ENCODE measurements around the gene WDR82.

Gene WDR82

DNA sequence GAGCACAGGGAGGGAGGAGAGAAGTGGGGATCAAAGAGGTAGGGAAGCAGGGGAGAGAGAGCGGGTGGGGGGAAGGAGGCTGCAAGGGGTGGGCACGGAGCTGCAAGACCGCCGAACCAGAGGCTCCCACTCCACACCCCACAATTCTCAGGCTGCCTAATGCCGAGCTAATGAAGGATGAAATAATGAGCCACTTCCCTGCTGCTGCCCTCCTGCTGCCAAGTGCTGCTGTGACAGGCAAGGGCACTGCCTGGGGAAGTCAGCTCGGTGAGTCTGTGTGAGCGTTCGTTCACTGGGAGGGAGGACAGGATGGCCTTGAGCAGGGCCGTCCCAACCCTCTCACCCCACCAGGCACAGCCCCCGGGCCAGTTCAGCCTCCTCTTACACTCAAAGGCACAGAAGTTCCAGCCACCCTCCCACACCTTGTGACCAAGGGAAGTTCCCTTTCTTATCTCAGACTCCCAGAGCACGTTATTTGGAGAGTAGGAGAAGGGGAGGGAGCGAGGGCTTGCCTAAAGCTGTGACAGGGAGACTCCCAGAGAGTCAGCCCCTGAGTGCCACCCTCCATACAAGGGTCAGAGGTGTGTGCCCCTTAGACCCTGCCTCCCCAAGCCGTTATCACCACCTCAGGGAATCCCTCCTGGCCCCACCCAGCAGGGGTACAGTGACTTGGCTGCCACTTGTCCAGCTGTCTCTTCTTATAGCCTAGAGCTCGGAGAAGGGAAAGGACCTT, 21.6 kb upstream of the WDR82 start:
- no peak overlapping the region for H2AFZ ChIP-seq (ENCODE audit: low read depth, low read length)
- H3K27me3 ChIP-seq (ENCODE audit: insufficient read depth, low read length): no peaks in the 10 kb centered on the region
- no peaks in the 10 kb centered on the region for H3K36me3 ChIP-seq (ENCODE audit: insufficient read depth, low read length)
- peak overlapping the region; percentile 66 for H3K4me3 ChIP-seq (ENCODE audit: low read length)
- no peaks in the 10 kb centered on the region for H3K9me3 ChIP-seq (ENCODE audit: low read length)
- H3K4me1 ChIP-seq (ENCODE audit: insufficient read depth, low read length): peaks cover 52% of the 10 kb centered on the region

DNA sequence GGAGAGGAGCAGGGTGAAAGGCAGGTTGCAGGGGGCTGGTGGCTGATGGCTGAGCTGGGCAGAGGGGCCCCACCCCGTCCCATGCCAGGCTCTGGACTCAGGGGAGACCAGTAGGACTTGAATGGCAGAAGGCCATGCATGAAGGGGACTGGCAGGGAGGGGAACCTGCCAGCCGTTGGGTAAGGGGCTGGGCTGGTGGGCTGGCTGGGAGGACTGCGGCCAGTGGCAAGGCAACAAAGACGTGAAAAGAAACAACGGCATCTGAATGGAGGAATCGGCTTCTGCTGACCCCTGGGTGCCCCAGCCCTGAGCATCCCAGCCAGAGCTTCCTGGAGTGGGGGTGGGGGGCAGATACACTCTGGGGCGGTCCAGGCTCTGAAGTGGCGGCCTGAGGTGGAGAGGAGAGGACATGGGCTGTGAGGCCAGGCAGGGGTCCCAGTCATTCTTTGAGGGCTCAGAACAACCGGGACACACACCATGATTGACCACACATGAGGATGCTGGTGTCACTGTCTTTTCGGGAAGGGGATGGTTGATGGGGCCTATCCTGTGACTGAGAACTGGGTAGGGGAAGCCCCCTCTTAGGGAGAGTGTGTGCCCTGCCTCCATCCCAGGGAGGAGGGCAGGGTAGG, 20.9 kb upstream of the WDR82 start:
- no peak overlapping the region for H2AFZ ChIP-seq (ENCODE audit: low read depth, low read length)
- peaks cover 52% of the 10 kb centered on the region for H3K4me1 ChIP-seq (ENCODE audit: insufficient read depth, low read length)
- H3K36me3 ChIP-seq (ENCODE audit: insufficient read depth, low read length): no peaks in the 10 kb centered on the region
- no peaks in the 10 kb centered on the region for H3K27me3 ChIP-seq (ENCODE audit: insufficient read depth, low read length)
- H3K4me3 ChIP-seq (ENCODE audit: low read length): peak overlapping the region; percentile 66
- H3K9me3 ChIP-seq (ENCODE audit: low read length): no peaks in the 10 kb centered on the region

- H3K36me3 ChIP-seq (ENCODE audit: insufficient read depth, low read length): peaks cover 2% of the 10 kb centered on the region
- H3K4me1 ChIP-seq (ENCODE audit: insufficient read depth, low read length): peaks cover 52% of the 10 kb centered on the region
- H3K27me3 ChIP-seq (ENCODE audit: insufficient read depth, low read length): no peaks in the 10 kb centered on the region
- peak overlapping the region; percentile 66 for H3K4me3 ChIP-seq (ENCODE audit: low read length)
- no peak overlapping the region for H2AFZ ChIP-seq (ENCODE audit: low read depth, low read length)
- H3K9me3 ChIP-seq (ENCODE audit: low read length): no peaks in the 10 kb centered on the region
These were observed 20.0 kb upstream of the WDR82 start for GRCh38 chr3:52298149-52299098.

- no peak overlapping the region for H2AFZ ChIP-seq (ENCODE audit: low read depth, low read length)
- peaks cover 46% of the 10 kb centered on the region for H3K4me1 ChIP-seq (ENCODE audit: insufficient read depth, low read length)
- H3K27me3 ChIP-seq (ENCODE audit: insufficient read depth, low read length): no peaks in the 10 kb centered on the region
- H3K4me3 ChIP-seq (ENCODE audit: low read length): peak overlapping the region; percentile 66
- no peaks in the 10 kb centered on the region for H3K9me3 ChIP-seq (ENCODE audit: low read length)
- peaks cover 9% of the 10 kb centered on the region for H3K36me3 ChIP-seq (ENCODE audit: insufficient read depth, low read length)
These were observed 19.0 kb upstream of the WDR82 start for GRCh38 chr3:52297242-52298148.

DNA sequence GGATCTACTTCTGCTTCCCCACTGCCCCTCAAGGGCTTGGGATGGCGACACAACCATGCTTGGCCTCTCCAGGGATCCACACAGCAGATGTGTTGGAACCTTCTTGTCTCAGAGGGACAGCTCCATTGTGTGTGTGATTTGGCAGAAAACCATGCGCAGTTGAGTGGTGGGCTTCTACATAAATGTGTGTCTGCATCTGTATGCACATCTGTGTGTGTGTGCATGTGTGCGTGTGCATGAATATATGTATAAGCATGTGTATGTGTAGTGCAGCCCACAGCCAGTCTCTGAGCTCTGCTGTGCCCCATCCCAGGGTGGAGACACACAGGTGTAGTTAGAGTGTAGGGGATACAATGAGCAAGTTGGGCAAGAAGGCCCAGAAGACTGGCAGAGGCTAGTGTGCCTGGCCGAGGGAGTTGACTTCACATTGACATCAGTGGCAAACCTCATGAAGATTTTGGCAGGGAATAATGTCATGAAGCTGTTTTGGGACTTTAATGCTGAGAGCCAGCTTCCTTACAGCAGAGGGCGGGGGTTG, 17.3 kb upstream of the WDR82 start:
- Histone ChIP-seq H3K9me3 (ENCODE audit: low read length) (no peaks in the 10 kb centered on the region), H3K4me1 (ENCODE audit: insufficient read depth, low read length) (peaks cover 35% of the 10 kb centered on the region), H2AFZ (ENCODE audit: low read depth, low read length) (no peak overlapping the region), H3K36me3 (ENCODE audit: insufficient read depth, low read length) (peaks cover 23% of the 10 kb centered on the region), H3K4me3 (ENCODE audit: low read length) (no peak overlapping the region), H3K27me3 (ENCODE audit: insufficient read depth, low read length) (no peaks in the 10 kb centered on the region)

- Histone ChIP-seq H2AFZ (ENCODE audit: low read depth, low read length) (no peak overlapping the region), H3K4me3 (ENCODE audit: low read length) (no peak overlapping the region), H3K9me3 (ENCODE audit: low read length) (no peaks in the 10 kb centered on the region), H3K27me3 (ENCODE audit: insufficient read depth, low read length) (no peaks in the 10 kb centered on the region), H3K4me1 (ENCODE audit: insufficient read depth, low read length) (peaks cover 23% of the 10 kb centered on the region), H3K36me3 (ENCODE audit: insufficient read depth, low read length) (peaks cover 26% of the 10 kb centered on the region)
These were observed 16.1 kb upstream of the WDR82 start for GRCh38 chr3:52294320-52295150.

- H3K27me3 ChIP-seq (ENCODE audit: insufficient read depth, low read length): no peaks in the 10 kb centered on the region
These were observed 15.3 kb upstream of the WDR82 start for GRCh38 chr3:52293491-52294319.

GRCh38 chr3:52292247-52293065, 14.0 kb upstream of the WDR82 start:
- Histone ChIP-seq H3K9me3 (ENCODE audit: low read length) (no peaks in the 10 kb centered on the region), H3K36me3 (ENCODE audit: insufficient read depth, low read length) (peaks cover 26% of the 10 kb centered on the region), H2AFZ (ENCODE audit: low read depth, low read length) (no peak overlapping the region), H3K27me3 (ENCODE audit: insufficient read depth, low read length) (no peaks in the 10 kb centered on the region), H3K4me3 (ENCODE audit: low read length) (no peak overlapping the region), H3K4me1 (ENCODE audit: insufficient read depth, low read length) (peaks cover 10% of the 10 kb centered on the region)

More at GRCh38 chr3:52293491-52294319, 15.3 kb upstream of the WDR82 start:
- Histone ChIP-seq H3K4me1 (ENCODE audit: insufficient read depth, low read length) (peaks cover 19% of the 10 kb centered on the region), H3K36me3 (ENCODE audit: insufficient read depth, low read length) (peaks cover 26% of the 10 kb centered on the region), H2AFZ (ENCODE audit: low read depth, low read length) (no peak overlapping the region), H3K9me3 (ENCODE audit: low read length) (no peaks in the 10 kb centered on the region), H3K4me3 (ENCODE audit: low read length) (no peak overlapping the region)

DNA sequence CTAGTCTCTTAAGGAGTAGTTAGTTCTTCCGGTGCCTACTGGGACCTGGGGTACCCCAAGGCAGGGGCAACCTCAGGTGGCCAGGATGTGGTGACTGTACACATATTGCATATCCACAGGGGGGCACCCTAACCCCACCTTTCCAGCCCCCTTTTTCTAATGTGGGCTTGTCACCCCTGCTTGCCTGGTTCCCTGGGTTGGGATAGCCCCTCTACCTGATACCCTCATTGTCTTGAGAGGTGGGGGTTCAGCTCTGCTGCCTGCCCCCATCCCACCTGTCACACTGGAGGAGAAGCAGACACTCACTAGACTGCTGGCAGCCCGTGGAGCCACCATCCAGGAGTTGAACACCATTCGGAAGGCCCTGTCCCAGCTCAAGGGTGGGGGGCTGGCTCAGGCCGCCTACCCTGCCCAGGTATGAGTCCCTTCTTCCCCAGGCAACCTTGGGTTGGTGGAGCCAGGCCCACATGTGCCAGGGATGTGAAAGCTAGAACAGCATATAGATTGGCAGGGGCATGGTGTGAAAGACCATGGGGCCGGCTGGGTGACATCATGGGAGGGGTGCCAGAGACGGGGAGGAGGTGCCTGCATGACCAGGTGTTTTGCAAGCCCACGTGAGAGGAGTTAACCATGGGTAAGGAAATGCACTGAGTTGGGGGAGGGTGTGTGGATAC, 13.2 kb upstream of the WDR82 start:
- Histone ChIP-seq H3K9me3 (ENCODE audit: low read length) (no peaks in the 10 kb centered on the region), H2AFZ (ENCODE audit: low read depth, low read length) (no peak overlapping the region), H3K36me3 (ENCODE audit: insufficient read depth, low read length) (peaks cover 26% of the 10 kb centered on the region), H3K4me3 (ENCODE audit: low read length) (no peak overlapping the region), H3K4me1 (ENCODE audit: insufficient read depth, low read length) (peaks cover 10% of the 10 kb centered on the region), H3K27me3 (ENCODE audit: insufficient read depth, low read length) (no peaks in the 10 kb centered on the region)

All from neuron (in vitro differentiated cells).